Skeletal muscle tissue (tissue), 4 donors: Measurements from ENCODE around the gene HTT-AS. TPM values are rescaled to one million over a fixed set of nuclear protein-coding genes. Genes with fewer than 3 reads are reported as not detected.
"Not testable (repeated sequence)": the region's sequence is repeated elsewhere in the genome, so short reads cannot be mapped to it uniquely, and the experiment has no call there.

Experiments used
- H3K27ac ChIP-seq: one replicate; pipeline ENCODE4 v1.7.0; 2013; ENCODE audit warnings: mild to moderate bottlenecking, low read depth, low read length, inconsistent platforms
- H3K27me3 ChIP-seq, 3 donors: one replicate each; pipeline ENCODE4 v1.7.0; 2013; ENCODE audit warnings: low read length in 3 of 3; ENCODE audit not compliant: control insufficient read depth in 3 of 3, insufficient read depth in 3 of 3
- H3K36me3 ChIP-seq, 3 donors: one replicate each; pipeline ENCODE4 v1.7.0; 2013; ENCODE audit warnings: low read length in 3 of 3; ENCODE audit not compliant: control insufficient read depth in 3 of 3, insufficient read depth in 3 of 3
- H3K4me1 ChIP-seq, 3 donors: one replicate each; pipeline ENCODE4 v1.7.0; 2013; ENCODE audit warnings: low read length in 3 of 3, mild to moderate bottlenecking in 3 of 3; ENCODE audit not compliant: control insufficient read depth in 3 of 3, insufficient read depth in 3 of 3
- H3K4me3 ChIP-seq, 3 donors: one replicate each; pipeline ENCODE4 v1.7.0; 2013; ENCODE audit warnings: low read length in 3 of 3
- H3K9ac ChIP-seq, 3 donors: one replicate each; pipeline ENCODE4 v1.7.0; 2013; ENCODE audit warnings: low read length in 3 of 3, mild to moderate bottlenecking in 3 of 3, moderate library complexity in 2 of 3, low read depth in 1 of 3
- H3K9me3 ChIP-seq, 3 donors: one replicate each; pipeline ENCODE4 v1.7.0; 2013; ENCODE audit warnings: low read length in 3 of 3; ENCODE audit not compliant: control insufficient read depth in 3 of 3
- total RNA-seq: library from RNA; depleted of rRNA; stranded (reverse); fragments of >200 nt; gene quantifications from one replicate; pipeline ENCODE4 v1.2.3, GENCODE V29; 2014
- donor health status: Osteomylitis.

Gene HTT-AS
- total RNA-seq, 1 donor from 2014 or later, result not detected

- Histone ChIP-seq H3K9ac (no peak overlapping the region), H3K36me3 (no peaks in the 10 kb centered on the region), H3K4me1 (peaks cover 0 to 14% (median 5%) of the 10 kb centered on the region in 3 donors), H3K27me3 (no peaks in the 10 kb centered on the region), H3K27ac (no peak overlapping the region), H3K9me3 (peaks cover 0 to 4% (median 0%) of the 10 kb centered on the region in 3 donors), H3K4me3 (no peak overlapping the region)
Observed at GRCh38 chr4:3060946-3061345, 13.4 kb downstream of the HTT-AS start.

DNA sequence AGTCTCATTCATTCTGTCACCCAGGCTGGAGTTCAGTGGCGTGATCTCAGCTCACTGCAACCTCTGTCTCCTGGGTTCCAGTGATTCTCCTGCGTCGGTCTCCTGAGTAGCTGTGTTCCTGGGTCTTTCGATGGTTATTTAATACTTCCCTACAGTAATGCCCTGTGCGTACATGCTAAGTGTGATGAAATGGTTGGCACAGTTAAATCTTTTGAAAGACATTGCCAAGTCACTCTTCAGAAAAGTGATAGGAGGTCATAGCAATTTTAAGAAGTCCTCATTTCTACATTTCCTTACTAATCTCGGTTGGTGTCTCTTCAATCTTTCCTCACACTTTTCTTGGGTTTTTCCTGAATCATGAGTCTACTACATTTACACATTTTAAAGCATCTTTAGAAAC, 14.4 kb downstream of the HTT-AS start:
- Histone ChIP-seq H3K27me3 (no peaks in the 10 kb centered on the region), H3K36me3 (no peaks in the 10 kb centered on the region), H3K27ac (no peak overlapping the region), H3K9me3 (peaks cover 0 to 6% (median 2%) of the 10 kb centered on the region in 3 donors), H3K4me3 (no peak overlapping the region), H3K9ac (no peak overlapping the region), H3K4me1 (peaks cover 0 to 14% (median 5%) of the 10 kb centered on the region in 3 donors)

DNA sequence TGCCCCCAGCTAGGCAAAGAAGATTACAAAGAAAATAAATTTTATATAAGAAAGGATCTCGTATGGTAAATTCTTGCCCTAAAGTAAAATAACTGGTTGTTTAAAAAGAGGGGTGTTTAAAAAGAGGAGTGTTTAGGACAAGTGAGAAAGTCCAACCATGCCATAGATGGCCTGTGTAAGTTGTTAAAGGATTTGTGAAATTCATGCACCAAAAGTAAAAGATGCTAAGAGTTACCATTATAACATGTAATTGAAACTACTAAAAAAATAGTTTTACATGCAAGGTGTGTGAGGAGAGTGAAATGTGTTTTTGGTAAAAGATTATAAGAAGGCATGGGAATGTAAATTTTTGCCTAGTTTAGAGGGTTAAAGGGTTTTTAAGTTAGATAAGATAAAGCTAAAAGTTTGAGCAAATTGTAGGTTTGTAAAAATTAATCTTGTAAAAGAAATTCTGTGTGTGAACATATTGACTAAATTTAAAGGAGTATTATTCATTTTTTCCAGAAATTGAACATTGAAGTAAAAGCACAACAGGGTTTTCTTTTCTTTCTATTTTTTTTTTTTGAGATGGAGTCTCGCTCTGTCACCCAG, 20.1 kb downstream of the HTT-AS start:
- H3K27ac ChIP-seq, result no peak overlapping the region
- no peaks in the 10 kb centered on the region for H3K36me3 ChIP-seq
- peaks cover 0 to 6% (median 2%) of the 10 kb centered on the region in 3 donors for H3K9me3 ChIP-seq
- H3K4me1 ChIP-seq, result peaks cover 0 to 11% (median 5%) of the 10 kb centered on the region in 3 donors
- H3K4me3 ChIP-seq, result no peak overlapping the region
- no peak overlapping the region for H3K9ac ChIP-seq
- H3K27me3 ChIP-seq, result no peaks in the 10 kb centered on the region

DNA sequence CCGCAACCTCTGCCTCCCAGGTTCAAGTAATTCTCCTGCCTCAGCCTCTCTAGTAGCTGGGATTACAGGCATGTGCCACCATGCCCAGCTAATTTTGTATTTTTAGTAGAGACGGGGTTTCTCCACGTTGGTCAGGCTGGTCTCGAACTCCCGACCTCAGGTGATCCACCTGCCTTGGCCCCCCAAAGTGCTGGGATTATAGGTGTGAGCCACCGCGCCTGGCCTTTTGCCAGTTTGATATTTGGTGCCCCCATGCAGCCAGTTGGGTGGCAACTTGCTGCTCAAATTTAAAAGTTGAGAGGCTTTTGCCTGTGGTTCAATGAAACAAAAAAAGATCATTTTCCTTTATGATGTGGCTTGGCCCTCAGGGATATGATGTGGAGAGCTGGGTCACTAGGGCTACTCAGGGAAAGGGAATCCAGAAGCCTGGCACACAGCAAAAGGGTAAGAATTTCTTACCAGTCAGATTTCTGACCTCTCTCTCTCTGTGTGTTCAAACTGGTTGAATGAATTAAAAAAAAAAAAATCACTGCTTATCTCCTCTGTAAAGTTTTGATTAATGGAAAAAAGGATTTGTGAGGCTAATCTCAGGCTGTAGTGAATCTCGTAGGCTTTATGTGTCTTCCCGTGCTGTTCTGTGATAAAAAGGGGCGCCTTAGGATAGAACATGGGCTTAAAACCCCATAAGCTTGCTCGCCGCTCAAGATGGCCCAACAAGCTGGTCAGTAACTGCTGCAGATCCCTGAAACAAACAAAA, 23.0 kb downstream of the HTT-AS start:
- H3K27ac ChIP-seq, H3K9ac ChIP-seq, H3K27me3 ChIP-seq, H3K4me1 ChIP-seq, H3K4me3 ChIP-seq, H3K36me3 ChIP-seq, H3K9me3 ChIP-seq: not testable (repeated sequence)

DNA sequence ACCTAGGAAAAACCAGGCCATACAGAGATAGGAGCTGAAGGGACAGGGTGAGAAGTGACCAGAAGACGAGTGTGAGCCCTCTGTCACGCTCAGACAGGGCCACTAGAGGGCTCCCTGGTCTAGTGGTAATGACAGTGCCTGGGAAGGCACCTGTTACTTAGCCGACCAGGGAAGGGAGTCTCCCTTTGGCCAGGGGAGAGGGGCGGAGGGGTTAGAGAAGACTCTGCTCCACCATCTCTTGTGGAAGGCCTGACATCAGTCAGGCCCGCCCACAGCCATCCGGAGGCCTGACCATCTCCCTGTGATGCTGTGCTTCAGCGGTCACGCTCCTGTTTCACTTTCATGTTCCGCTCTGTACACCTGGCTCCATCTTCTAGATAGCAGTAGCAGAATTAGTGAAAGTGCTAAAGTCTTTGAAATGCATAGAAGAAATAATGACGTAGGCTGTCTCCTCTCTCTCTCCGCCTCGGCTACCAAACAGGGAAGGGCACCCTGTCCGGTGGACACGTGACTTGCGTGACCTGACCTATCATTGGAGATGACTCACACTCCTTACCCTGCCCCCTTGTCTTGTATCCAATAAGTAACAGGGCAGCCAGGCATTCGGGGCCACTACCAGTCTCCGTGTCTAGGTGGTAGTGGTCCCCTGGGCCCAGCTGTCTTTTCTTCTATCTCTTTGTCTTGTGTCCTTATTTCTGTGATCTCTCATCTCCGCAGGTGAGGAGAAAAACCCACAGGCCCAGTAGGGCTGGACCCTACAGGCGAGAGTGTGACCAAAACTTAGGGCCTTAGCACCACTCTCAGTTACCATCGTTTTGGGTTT, 26.7 kb downstream of the HTT-AS start:
- Histone ChIP-seq H3K36me3 (no peaks in the 10 kb centered on the region), H3K27ac (peak overlapping the region; percentile 86), H3K27me3 (no peaks in the 10 kb centered on the region), H3K9me3 (no peaks in the 10 kb centered on the region), H3K4me1 (peaks cover 8 to 27% (median 8%) of the 10 kb centered on the region in 3 donors), H3K4me3 (peak overlapping the region; percentile 48 to 78 (median 71)), H3K9ac (peak overlapping the region; percentile 13 to 75 (median 62))

DNA sequence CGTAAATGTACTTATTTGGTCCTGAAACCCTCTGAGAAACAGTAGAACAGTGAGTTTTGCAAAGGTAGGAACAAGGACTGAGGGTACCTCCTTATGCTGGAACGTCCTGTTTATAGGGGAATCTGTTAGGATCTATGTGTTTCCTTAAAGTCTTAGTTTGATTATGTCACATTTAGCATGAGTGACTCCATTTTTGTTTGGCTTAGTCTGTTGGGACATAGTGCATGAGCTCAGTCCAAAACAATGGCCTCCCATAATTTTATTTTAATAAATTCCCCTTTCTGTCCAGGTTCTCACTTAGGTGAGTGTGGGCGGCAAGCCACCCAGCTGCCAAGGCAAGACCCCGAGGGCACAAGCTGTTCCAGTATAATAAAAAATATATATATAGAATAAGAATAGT, 27.7 kb downstream of the HTT-AS start:
- no peaks in the 10 kb centered on the region for H3K36me3 ChIP-seq
- H3K9me3 ChIP-seq, result no peaks in the 10 kb centered on the region
- H3K27me3 ChIP-seq, result no peaks in the 10 kb centered on the region
- H3K4me3 ChIP-seq, result no peak overlapping the region
- no peak overlapping the region for H3K27ac ChIP-seq
- peaks cover 15 to 38% (median 16%) of the 10 kb centered on the region in 3 donors for H3K4me1 ChIP-seq
- no peak overlapping the region for H3K9ac ChIP-seq

- Histone ChIP-seq H3K9ac (no peak overlapping the region), H3K27me3 (no peaks in the 10 kb centered on the region), H3K4me3 (no peak overlapping the region), H3K4me1 (peaks cover 19 to 42% (median 20%) of the 10 kb centered on the region in 3 donors), H3K27ac (no peak overlapping the region), H3K9me3 (no peaks in the 10 kb centered on the region), H3K36me3 (no peaks in the 10 kb centered on the region)
Observed at GRCh38 chr4:3046162-3046561, 28.2 kb downstream of the HTT-AS start.

GRCh38 chr4:3044870-3045819, 29.2 kb downstream of the HTT-AS start:
- H3K27me3 ChIP-seq, result no peaks in the 10 kb centered on the region
- H3K4me3 ChIP-seq, result no peak overlapping the region
- H3K27ac ChIP-seq, result no peak overlapping the region
- H3K9ac ChIP-seq, result no peak overlapping the region
- H3K9me3 ChIP-seq, result no peaks in the 10 kb centered on the region
- H3K36me3 ChIP-seq, result no peaks in the 10 kb centered on the region
- peaks cover 22 to 48% (median 23%) of the 10 kb centered on the region in 3 donors for H3K4me1 ChIP-seq

GRCh38 chr4:3043282-3044020, 30.9 kb downstream of the HTT-AS start:
- Histone ChIP-seq H3K36me3 (no peaks in the 10 kb centered on the region), H3K4me1 (peaks cover 22 to 50% (median 23%) of the 10 kb centered on the region in 3 donors), H3K27me3 (no peaks in the 10 kb centered on the region)

More at GRCh38 chr4:3043282-3044020, 30.9 kb downstream of the HTT-AS start:
- Histone ChIP-seq H3K27ac (no peak overlapping the region), H3K9me3 (no peaks in the 10 kb centered on the region), H3K4me3 (no peak overlapping the region), H3K9ac (no peak overlapping the region)
